SK-N-SH (cell line): ENCODE results near the gene CDH4.

ENCODE experiments used
- IRF3 ChIP-seq: fragments of 150-350 bp; IDR thresholded peaks from 2 replicates; pipeline ENCODE4 v1.6.1; 2016; ENCODE audit warnings: mild to moderate bottlenecking, low read depth, low read length
- JUND ChIP-seq: IDR thresholded peaks from 2 replicates; pipeline ENCODE4 v1.4.0; 2012
- MEF2A ChIP-seq: IDR thresholded peaks from 2 replicates; pipeline ENCODE4 v1.4.0; 2012; ENCODE audit warnings: low read depth, borderline replicate concordance
- NRF1 ChIP-seq: IDR thresholded peaks from 2 replicates; pipeline ENCODE4 v1.6.1; 2012; ENCODE audit warnings: low read depth, mild to moderate bottlenecking, low read length
- SIN3A ChIP-seq: IDR thresholded peaks from 2 replicates; pipeline ENCODE4 v1.6.1; 2012; ENCODE audit warnings: low read depth, mild to moderate bottlenecking, low read length, moderate library complexity, borderline replicate concordance
- TAF1 ChIP-seq: IDR thresholded peaks from 2 replicates; pipeline ENCODE4 v1.6.1; 2012; ENCODE audit warnings: low read depth, mild to moderate bottlenecking, low read length, moderate library complexity, borderline replicate concordance
- TF ChIP-seq, protein P1 (sequence below): fragments of 200-600 bp; sonication (generic); IDR thresholded peaks from 2 replicates; pipeline ENCODE4 v1.6.1; 2017; ENCODE audit warnings: antibody characterized with exemption, mild to moderate bottlenecking, moderate library complexity
- TF ChIP-seq, protein P2 (sequence below): IDR thresholded peaks from 2 replicates; pipeline ENCODE4 v1.4.0; 2012; ENCODE audit warnings: low read depth
- TF ChIP-seq, protein P3 (sequence below): fragments of 150-350 bp; IDR thresholded peaks from 2 replicates; pipeline ENCODE4 v1.6.1; 2017; ENCODE audit warnings: antibody characterized with exemption, low read length, low read depth, borderline replicate concordance

DNA sequence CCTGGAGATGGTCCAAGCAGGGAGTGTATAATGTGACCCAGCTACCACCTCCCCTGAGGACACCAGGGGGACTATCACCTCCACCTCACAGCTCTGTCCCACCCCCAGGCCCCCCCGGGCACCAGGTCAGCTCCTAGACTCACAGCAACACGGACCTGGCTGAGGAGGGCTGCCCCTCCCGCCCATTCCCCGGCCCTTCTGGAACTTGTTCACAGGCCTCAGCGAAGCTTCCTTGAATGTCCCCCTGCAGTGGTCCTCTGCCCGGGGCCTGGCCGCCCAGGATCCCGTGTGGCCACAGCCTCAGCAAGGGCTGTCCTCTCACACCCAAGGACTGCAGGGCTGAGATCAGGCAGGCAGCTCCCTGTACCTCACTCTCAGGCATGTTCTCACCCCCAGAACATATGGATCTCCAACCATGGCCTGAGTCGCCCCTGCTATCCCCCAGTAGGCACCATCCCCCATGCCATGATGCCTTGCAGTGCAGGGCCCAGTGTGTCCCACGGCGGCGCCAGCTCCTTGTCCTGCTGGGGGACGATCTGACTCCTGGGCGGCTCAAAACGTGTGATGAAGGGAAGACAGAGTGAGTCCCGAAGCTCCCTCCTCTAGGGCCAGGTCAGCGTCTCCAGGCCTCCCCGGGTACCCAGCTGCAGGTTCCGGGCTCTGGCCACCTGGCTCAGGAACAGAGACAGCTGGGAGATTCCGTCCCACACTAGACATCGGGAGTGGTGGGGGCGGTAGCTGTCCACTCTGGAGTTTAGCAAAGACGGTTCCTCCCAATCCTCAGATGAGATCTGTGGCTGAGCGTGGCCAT is 655.2 kb downstream of the CDH4 start:
- TF ChIP-seq, protein P1, sequence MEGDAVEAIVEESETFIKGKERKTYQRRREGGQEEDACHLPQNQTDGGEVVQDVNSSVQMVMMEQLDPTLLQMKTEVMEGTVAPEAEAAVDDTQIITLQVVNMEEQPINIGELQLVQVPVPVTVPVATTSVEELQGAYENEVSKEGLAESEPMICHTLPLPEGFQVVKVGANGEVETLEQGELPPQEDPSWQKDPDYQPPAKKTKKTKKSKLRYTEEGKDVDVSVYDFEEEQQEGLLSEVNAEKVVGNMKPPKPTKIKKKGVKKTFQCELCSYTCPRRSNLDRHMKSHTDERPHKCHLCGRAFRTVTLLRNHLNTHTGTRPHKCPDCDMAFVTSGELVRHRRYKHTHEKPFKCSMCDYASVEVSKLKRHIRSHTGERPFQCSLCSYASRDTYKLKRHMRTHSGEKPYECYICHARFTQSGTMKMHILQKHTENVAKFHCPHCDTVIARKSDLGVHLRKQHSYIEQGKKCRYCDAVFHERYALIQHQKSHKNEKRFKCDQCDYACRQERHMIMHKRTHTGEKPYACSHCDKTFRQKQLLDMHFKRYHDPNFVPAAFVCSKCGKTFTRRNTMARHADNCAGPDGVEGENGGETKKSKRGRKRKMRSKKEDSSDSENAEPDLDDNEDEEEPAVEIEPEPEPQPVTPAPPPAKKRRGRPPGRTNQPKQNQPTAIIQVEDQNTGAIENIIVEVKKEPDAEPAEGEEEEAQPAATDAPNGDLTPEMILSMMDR, result no peak
- TF ChIP-seq TAF1 (no peak), NRF1 (no peak), MEF2A (no peak), SIN3A (no peak), JUND (no peak), IRF3 (no peak)
- TF ChIP-seq, protein P2, sequence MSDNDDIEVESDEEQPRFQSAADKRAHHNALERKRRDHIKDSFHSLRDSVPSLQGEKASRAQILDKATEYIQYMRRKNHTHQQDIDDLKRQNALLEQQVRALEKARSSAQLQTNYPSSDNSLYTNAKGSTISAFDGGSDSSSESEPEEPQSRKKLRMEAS, result no peak
- TF ChIP-seq, protein P3, sequence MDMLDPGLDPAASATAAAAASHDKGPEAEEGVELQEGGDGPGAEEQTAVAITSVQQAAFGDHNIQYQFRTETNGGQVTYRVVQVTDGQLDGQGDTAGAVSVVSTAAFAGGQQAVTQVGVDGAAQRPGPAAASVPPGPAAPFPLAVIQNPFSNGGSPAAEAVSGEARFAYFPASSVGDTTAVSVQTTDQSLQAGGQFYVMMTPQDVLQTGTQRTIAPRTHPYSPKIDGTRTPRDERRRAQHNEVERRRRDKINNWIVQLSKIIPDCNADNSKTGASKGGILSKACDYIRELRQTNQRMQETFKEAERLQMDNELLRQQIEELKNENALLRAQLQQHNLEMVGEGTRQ, result no peak
